ENCODE measurements around the gene IGSF3. TPM values are rescaled to one million over a fixed set of nuclear protein-coding genes. Genes with fewer than 3 reads are reported as not detected.

The IGSF3 gene
- total RNA-seq, 4 donors from 2014 or later: 10.9 to 23.1 (median 18.6) TPM

DNA sequence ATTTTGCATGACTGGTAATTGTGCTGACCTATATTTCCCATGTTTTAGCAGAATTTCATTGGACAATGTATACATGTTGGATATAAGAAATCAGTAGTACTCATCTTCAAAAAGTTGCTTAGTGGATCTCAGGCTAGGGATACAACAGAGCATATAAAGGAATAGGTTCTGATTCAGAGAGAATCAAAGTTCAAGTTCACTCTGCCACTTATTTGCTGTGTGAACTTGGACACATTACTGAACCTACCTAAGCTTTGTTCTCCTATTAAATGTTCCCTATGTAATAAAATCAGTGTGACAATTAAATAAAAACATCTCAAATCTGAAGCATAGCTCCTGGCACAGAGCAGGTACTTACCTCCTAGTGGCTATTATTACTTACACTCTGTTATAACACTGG, 106.0 kb downstream of the IGSF3 start:
- DNase-seq: no peak
- Histone ChIP-seq H3K27ac (no peak overlapping the region), H3K4me1 (no peaks in the 10 kb centered on the region), H3K36me3 (no peaks in the 10 kb centered on the region), H3K4me3 (replicated peaks in 1 of 3) (no peak overlapping the region), H3K27me3 (no peaks in the 10 kb centered on the region), H3K9me3 (no peaks in the 10 kb centered on the region)
- no peak for TF ChIP-seq POLR2A (IDR thresholded peaks at IDR 0.05)
- TF ChIP-seq, protein P1, sequence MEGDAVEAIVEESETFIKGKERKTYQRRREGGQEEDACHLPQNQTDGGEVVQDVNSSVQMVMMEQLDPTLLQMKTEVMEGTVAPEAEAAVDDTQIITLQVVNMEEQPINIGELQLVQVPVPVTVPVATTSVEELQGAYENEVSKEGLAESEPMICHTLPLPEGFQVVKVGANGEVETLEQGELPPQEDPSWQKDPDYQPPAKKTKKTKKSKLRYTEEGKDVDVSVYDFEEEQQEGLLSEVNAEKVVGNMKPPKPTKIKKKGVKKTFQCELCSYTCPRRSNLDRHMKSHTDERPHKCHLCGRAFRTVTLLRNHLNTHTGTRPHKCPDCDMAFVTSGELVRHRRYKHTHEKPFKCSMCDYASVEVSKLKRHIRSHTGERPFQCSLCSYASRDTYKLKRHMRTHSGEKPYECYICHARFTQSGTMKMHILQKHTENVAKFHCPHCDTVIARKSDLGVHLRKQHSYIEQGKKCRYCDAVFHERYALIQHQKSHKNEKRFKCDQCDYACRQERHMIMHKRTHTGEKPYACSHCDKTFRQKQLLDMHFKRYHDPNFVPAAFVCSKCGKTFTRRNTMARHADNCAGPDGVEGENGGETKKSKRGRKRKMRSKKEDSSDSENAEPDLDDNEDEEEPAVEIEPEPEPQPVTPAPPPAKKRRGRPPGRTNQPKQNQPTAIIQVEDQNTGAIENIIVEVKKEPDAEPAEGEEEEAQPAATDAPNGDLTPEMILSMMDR (IDR thresholded peaks at IDR 0.05): no peak
- intact Hi-C loops (cut with DNase I): no loop called here

DNA sequence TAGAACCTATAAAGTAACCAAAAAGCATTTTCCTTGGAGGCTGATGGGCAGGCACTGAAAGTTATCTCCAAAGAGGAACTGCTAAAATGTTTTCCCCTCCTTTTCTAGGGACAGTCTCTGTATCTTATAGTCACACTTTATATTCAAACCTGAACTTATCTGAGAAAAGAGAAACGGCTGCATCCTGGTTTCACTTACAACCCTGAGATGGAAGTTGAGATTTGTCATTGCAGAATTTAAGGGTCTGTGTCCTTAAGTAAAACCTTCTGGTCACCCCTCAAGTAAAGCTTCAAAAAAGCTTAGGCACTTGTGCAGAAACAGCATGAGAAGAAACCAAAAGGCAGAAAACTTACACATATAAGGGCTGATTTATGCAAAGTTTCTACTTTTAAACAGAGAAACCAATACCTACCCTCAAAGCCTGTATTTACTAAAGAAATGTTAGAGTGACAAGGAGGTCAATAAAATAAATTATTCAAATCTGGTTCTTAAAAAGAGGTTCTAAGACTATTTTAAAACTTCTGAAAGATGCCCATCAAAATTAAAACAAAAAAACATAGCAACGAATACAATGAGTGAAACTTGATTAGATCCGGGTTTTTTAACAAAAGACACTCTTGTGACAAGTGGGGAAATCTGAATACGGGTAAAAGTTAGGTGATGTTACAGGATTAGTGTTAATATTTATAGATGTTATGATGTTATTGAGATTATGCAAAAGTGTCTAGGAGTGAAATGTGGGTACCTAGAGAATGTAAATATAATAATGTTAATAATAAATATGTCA, 106.6 kb downstream of the IGSF3 start:
- no peak overlapping the region for H3K4me3 ChIP-seq (replicated peaks in 1 of 3)
- no peaks in the 10 kb centered on the region for H3K9me3 ChIP-seq
- H3K27me3 ChIP-seq: no peaks in the 10 kb centered on the region
- H3K4me1 ChIP-seq: peaks cover 0 to under 1% of the 10 kb centered on the region in 2 donors
- WGBS, 2 donors: 82 to 91% methylated on average over 4 of the region's 4 CpGs
- no peak overlapping the region for H3K27ac ChIP-seq
- no peaks in the 10 kb centered on the region for H3K36me3 ChIP-seq
- intact Hi-C loops (cut with DNase I): no loop called here
- TF ChIP-seq POLR2A (IDR thresholded peaks at IDR 0.05): no peak
- TF ChIP-seq, protein P1 (IDR thresholded peaks at IDR 0.05): no peak
- no peak for DNase-seq

DNA sequence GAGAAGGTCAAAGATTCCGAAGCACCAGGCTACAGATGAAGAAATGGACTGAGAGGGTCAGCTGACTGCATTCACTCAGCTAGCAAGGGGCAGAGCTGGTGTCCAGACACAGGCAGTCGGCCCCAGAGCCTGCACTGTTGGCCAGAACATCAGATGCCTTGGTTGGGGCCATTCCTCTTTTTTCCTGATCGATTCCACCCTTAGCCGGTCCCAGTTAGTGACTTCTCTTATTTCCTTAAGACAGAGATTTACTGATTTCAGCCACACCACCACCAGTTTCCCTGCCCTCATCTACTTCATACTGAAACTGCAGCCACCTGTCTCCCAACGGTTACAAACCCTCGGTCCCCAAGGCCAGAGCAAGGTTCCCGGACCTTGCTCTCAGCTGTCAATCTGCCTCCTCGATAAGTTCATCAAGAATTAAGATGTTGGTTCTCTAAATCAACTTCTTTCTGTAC, 108.2 kb downstream of the IGSF3 start:
- TF ChIP-seq, protein P1 (IDR thresholded peaks at IDR 0.05): no peak
- no peak for TF ChIP-seq POLR2A (IDR thresholded peaks at IDR 0.05)
- H3K27ac ChIP-seq: no peak overlapping the region
- intact Hi-C loops (cut with DNase I): no loop called here
- peaks cover 0 to 5% of the 10 kb centered on the region in 2 donors for H3K4me1 ChIP-seq
- WGBS, 2 donors: 87 to 96% methylated on average over 8 of the region's 8 CpGs
- no peaks in the 10 kb centered on the region for H3K36me3 ChIP-seq
- H3K4me3 ChIP-seq (replicated peaks in 1 of 3): no peak overlapping the region
- H3K9me3 ChIP-seq: no peaks in the 10 kb centered on the region
- DNase-seq: no peak
- no peaks in the 10 kb centered on the region for H3K27me3 ChIP-seq

DNA sequence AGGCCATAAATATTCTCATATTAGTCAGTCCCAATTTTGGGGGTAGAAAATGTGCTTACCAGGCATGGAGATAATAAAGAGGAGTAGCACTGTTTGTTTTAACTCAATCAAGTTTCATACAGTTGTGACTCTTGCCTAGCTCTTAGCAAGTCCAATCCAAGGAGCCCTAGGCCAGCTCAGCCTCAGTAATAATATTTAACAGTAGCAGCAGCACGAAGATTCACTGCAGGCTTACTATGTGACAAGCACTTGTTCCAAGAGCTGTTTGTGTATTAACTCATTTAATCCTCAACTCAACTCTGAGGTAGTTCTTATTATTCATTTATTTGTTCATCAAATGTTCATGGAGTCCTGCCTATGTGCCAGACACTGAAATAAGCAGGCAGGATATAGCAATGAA, 109.0 kb downstream of the IGSF3 start:
- no peak overlapping the region for H3K4me3 ChIP-seq (replicated peaks in 1 of 3)
- H3K36me3 ChIP-seq: no peaks in the 10 kb centered on the region
- DNase-seq: no peak
- H3K27me3 ChIP-seq: no peaks in the 10 kb centered on the region
- H3K27ac ChIP-seq: no peak overlapping the region
- peaks cover 0 to 5% of the 10 kb centered on the region in 2 donors for H3K4me1 ChIP-seq
- intact Hi-C loops (cut with DNase I): no loop called here
- TF ChIP-seq, protein P1 (IDR thresholded peaks at IDR 0.05): no peak
- no peak for TF ChIP-seq POLR2A (IDR thresholded peaks at IDR 0.05)
- WGBS, 2 donors: 85 to 89% methylated on average over 1 of the region's 1 CpG
- H3K9me3 ChIP-seq: no peaks in the 10 kb centered on the region

DNA sequence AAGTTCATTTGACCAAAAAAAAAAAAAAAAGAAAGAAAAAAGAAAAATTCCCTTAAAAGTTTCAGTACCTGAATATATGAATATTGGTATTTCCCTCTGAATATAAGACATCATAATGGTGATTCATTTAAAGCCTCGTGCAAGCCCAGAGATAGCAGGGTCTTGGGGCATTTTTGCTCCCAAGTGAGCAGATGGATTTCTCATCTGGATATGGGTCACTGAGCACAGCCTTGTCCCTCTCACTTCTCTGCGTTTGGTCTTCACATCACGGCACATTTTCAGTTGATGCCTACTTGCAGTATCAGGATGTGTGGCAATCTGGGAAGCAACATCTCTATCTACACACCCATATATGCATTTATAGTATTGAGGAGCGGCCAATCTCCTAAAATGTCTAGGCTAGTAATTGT, 109.4 kb downstream of the IGSF3 start:
- no peak for DNase-seq
- Histone ChIP-seq H3K36me3 (no peaks in the 10 kb centered on the region), H3K27ac (no peak overlapping the region), H3K9me3 (no peaks in the 10 kb centered on the region), H3K27me3 (no peaks in the 10 kb centered on the region), H3K4me3 (replicated peaks in 1 of 3) (no peak overlapping the region), H3K4me1 (peaks cover 0 to 5% of the 10 kb centered on the region in 2 donors)
- 85 to 89% methylated on average over 4 of the region's 4 CpGs for WGBS, 2 donors
- TF ChIP-seq, protein P1 (IDR thresholded peaks at IDR 0.05): no peak
- no peak for TF ChIP-seq POLR2A (IDR thresholded peaks at IDR 0.05)
- intact Hi-C loops (cut with DNase I): no loop called here
